B cell (primary cell): Measurements from ENCODE around the gene PPP1R9A. TPM values are rescaled to one million over a fixed set of nuclear protein-coding genes. Genes with fewer than 3 reads are reported as not detected.

Experiments
- ATAC-seq: fragments of 200-7000 bp; cut with Tn5 transposase; one replicate; pipeline ENCODE4 v1.10.0; 2021; ENCODE audit warnings: low read depth, mild to moderate bottlenecking, moderate number of reproducible peaks, moderate library complexity
- CTCF ChIA-PET: fragments of 350-600 bp; sonication (Branson Sonifier 250); formaldehyde crosslinking; loops from one replicate; lab custom pipeline; 2021; ENCODE audit warnings: antibody characterized with exemption, inconsistent platforms; lab: Charles Lee
- POLR2A ChIA-PET: fragments of 350-600 bp; sonication (Branson Sonifier 250); formaldehyde crosslinking; loops from one replicate; lab custom pipeline; 2021; ENCODE audit warnings: antibody characterized with exemption; lab: Charles Lee
- DNase-seq: peaks from one replicate; pipeline ENCODE4 v3.0.0; 2013
- H2AFZ ChIP-seq: 2 replicates; pipeline ENCODE4 v1.6.1; 2012; ENCODE audit warnings: mild to moderate bottlenecking, low read depth, low read length; ENCODE audit not compliant: insufficient read depth, poor library complexity, severe bottlenecking
- H3K27ac ChIP-seq, 2 donors: 1 replicate in 1 of 2; 2 replicates in 1 of 2; pipeline ENCODE4 v1.5.1; 2012 to 2013; ENCODE audit warnings: low read length in 2 of 2, mild to moderate bottlenecking in 2 of 2, moderate library complexity in 1 of 2
- H3K27me3 ChIP-seq, 4 experiments: fragments of 200-600 bp in 1 of 4; sonication (generic) in 1 of 4; replicated peaks in 1 of 4; 1 replicate in 2 of 4; 2 replicates in 2 of 4; pipeline versions ENCODE4 v1.6.1 to v1.7.0; 2013 to 2016; ENCODE audit warnings: low read length in 3 of 4, mild to moderate bottlenecking in 2 of 4, mixed read lengths in 1 of 4, moderate library complexity in 1 of 4; ENCODE audit not compliant: insufficient read depth in 4 of 4, control insufficient read depth in 3 of 4; ENCODE audit errors: control extremely low read depth in 1 of 4
- H3K36me3 ChIP-seq, 2 experiments: replicated peaks in 1 of 2; 1 replicate in 1 of 2; 2 replicates in 1 of 2; pipeline versions ENCODE4 v1.6.1 to v1.7.1; 2013; ENCODE audit warnings: low read length in 1 of 2; ENCODE audit not compliant: insufficient read depth in 2 of 2, control insufficient read depth in 1 of 2; ENCODE audit errors: control extremely low read depth in 1 of 2, extremely low read depth in 1 of 2
- H3K4me1 ChIP-seq, 2 donors: fragments of 200-600 bp in 1 of 2; sonication (generic) in 1 of 2; 1 replicate in 1 of 2; 2 replicates in 1 of 2; pipeline versions ENCODE4 v1.5.1 to v1.6.1; 2013 to 2017; ENCODE audit warnings: low read length in 2 of 2; ENCODE audit not compliant: control insufficient read depth in 2 of 2, insufficient read depth in 2 of 2
- H3K4me2 ChIP-seq: replicated peaks from 2 replicates; pipeline ENCODE3; 2012; ENCODE audit warnings: mild to moderate bottlenecking, low read depth, low read length; ENCODE audit not compliant: poor library complexity, severe bottlenecking
- H3K4me3 ChIP-seq, 5 experiments: fragments of 200-600 bp in 1 of 5; sonication (generic) in 1 of 5; 1 replicate in 3 of 5; 2 replicates in 2 of 5; pipeline versions ENCODE4 v1.5.1 to v1.7.0; 2011 to 2016; ENCODE audit warnings: low read length in 4 of 5, mild to moderate bottlenecking in 4 of 5, low read depth in 2 of 5, control low read depth in 1 of 5, moderate library complexity in 1 of 5; ENCODE audit not compliant: insufficient read depth in 1 of 5; ENCODE audit errors: control extremely low read depth in 1 of 5, extremely low read depth in 1 of 5
- H3K79me2 ChIP-seq: fragments of 200-600 bp; sonication (generic); one replicate; pipeline ENCODE4 v1.6.0; 2016; ENCODE audit warnings: low read length; ENCODE audit not compliant: control insufficient read depth, insufficient read depth
- H3K9ac ChIP-seq: fragments of 200-600 bp; sonication (generic); 2 replicates; pipeline ENCODE4 v1.6.1; 2017; ENCODE audit warnings: mild to moderate bottlenecking, low read length, moderate library complexity
- H3K9me3 ChIP-seq, 3 donors: one replicate each; pipeline versions ENCODE4 v1.6.1 to v1.7.1; 2013; ENCODE audit warnings: low read length in 2 of 3; ENCODE audit not compliant: control insufficient read depth in 2 of 3, insufficient read depth in 1 of 3; ENCODE audit errors: control extremely low read depth in 1 of 3
- H4K20me1 ChIP-seq: 2 replicates; pipeline ENCODE4 v1.6.0; 2012; ENCODE audit warnings: mild to moderate bottlenecking, low read length; ENCODE audit not compliant: insufficient read depth, control insufficient read depth, poor library complexity, severe bottlenecking
- H3K27ac Mint-ChIP-seq: one replicate; pipeline ENCODE4 v1.8.0; 2021; ENCODE audit warnings: mixed read lengths
- H3K27me3 Mint-ChIP-seq: one replicate; pipeline ENCODE4 v1.8.0; 2021; ENCODE audit warnings: mixed read lengths
- H3K4me1 Mint-ChIP-seq: one replicate; pipeline ENCODE4 v1.8.0; 2021; ENCODE audit warnings: mixed read lengths
- H3K4me3 Mint-ChIP-seq: one replicate; pipeline ENCODE4 v1.8.0; 2021; ENCODE audit warnings: mixed read lengths
- H3K9me3 Mint-ChIP-seq: one replicate; pipeline ENCODE4 v1.8.0; 2022; ENCODE audit warnings: mixed read lengths; ENCODE audit not compliant: insufficient read depth
- EZH2 ChIP-seq: IDR thresholded peaks from 2 replicates; pipeline ENCODE4 v1.6.1; 2012; ENCODE audit warnings: borderline replicate concordance, low read depth, mild to moderate bottlenecking, moderate library complexity, low read length; ENCODE audit not compliant: insufficient read depth, poor library complexity, severe bottlenecking
- WGBS: methylation state at CpG from one replicate; pipeline ENCODE4 v1.1.5; 2013; ENCODE audit warnings: missing lambda C conversion rate; ENCODE audit not compliant: insufficient coverage; 5-methylcytosine and 5-hydroxymethylcytosine counted together
- intact Hi-C: fragments of 100-400 bp; cut with micrococcal nuclease; formaldehyde crosslinking; loops from one replicate; pipeline ENCODE4 v1.10.0; 2022
- polyA plus RNA-seq: library from polyadenylated mRNA; depleted of rRNA; stranded (reverse); fragments of >200 nt; gene quantifications from 2 replicates; pipeline ENCODE4 v1.2.3, GENCODE V29; 2012
- total RNA-seq, 2 donors: library from RNA; stranded (reverse); fragments of 120-200 nt in 1 of 2; gene quantifications; 1 replicate in 1 of 2; 2 replicates in 1 of 2; pipeline versions ENCODE4 v1.2.3 to v1.2.4, GENCODE V29; 2013 to 2022
- TF ChIP-seq, protein P1 (sequence below): fragments of 200-600 bp; IDR thresholded peaks from one replicate; pipeline ENCODE4 v1.8.0; 2022; ENCODE audit warnings: antibody characterized with exemption, mild to moderate bottlenecking

The PPP1R9A gene
- total and polyA plus RNA-seq, 2 donors (not counting 1 experiment from before 2014, with no cell fraction given), result 1.1 to 4.8 TPM

- Mint-ChIP-seq H3K27me3 (peaks cover 3% of the 10 kb centered on the region), H3K4me1 (no peaks in the 10 kb centered on the region), H3K4me3 (no peak overlapping the region), H3K27ac (no peak overlapping the region), H3K9me3 (no peaks in the 10 kb centered on the region)
- Histone ChIP-seq H3K4me2 (no peak overlapping the region), H4K20me1 (no peaks in the 10 kb centered on the region), H3K4me3 (no peak overlapping the region), H3K36me3 (no peaks in the 10 kb centered on the region), H3K27me3 (no peaks in the 10 kb centered on the region), H3K79me2 (no peaks in the 10 kb centered on the region), H3K27ac (no peak overlapping the region), H2AFZ (no peak overlapping the region), H3K9ac (no peak overlapping the region), H3K9me3 (no peaks in the 10 kb centered on the region), H3K4me1 (no peaks in the 10 kb centered on the region)
- POLR2A ChIA-PET, result no interaction called here
- TF ChIP-seq, protein P1, sequence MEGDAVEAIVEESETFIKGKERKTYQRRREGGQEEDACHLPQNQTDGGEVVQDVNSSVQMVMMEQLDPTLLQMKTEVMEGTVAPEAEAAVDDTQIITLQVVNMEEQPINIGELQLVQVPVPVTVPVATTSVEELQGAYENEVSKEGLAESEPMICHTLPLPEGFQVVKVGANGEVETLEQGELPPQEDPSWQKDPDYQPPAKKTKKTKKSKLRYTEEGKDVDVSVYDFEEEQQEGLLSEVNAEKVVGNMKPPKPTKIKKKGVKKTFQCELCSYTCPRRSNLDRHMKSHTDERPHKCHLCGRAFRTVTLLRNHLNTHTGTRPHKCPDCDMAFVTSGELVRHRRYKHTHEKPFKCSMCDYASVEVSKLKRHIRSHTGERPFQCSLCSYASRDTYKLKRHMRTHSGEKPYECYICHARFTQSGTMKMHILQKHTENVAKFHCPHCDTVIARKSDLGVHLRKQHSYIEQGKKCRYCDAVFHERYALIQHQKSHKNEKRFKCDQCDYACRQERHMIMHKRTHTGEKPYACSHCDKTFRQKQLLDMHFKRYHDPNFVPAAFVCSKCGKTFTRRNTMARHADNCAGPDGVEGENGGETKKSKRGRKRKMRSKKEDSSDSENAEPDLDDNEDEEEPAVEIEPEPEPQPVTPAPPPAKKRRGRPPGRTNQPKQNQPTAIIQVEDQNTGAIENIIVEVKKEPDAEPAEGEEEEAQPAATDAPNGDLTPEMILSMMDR, result no peak
- TF ChIP-seq EZH2, result no peak
- ATAC-seq (no peak), DNase-seq (no peak)
- CTCF ChIA-PET, result no interaction called here
- intact Hi-C loops, result no loop called here
Observed at GRCh38 chr7:95056901-95057300, 149.5 kb downstream of the PPP1R9A start.

DNA sequence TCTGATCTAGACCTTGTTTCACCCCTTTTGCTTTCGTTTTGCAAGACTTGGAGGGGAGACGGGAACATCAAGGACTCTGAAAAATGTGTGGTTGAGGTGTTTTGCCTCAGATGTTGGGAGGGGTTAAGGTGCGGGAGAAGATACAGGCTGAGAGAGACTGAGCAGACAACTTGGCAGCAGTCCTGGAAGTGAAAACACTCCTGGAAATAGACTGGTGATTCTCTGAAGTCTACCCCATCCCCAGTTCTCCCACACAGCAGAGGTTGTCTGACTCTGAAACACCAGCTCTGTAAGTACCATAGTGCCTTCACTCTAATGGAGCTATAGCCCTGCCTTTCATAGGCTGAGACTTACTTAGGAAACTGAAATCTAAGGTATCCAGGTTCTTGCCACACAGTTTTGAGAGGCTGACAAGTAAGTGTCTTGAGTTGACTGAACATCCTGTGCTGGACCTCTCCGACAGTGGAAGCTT lies 152.5 kb downstream of the PPP1R9A start:
- DNase-seq (no peak), ATAC-seq (no peak)
- peaks cover 3% of the 10 kb centered on the region for H3K27me3 Mint-ChIP-seq
- H3K4me3 Mint-ChIP-seq, result no peak overlapping the region
- no peak overlapping the region for H3K9ac ChIP-seq
- H3K27ac ChIP-seq, result no peak overlapping the region
- WGBS, result 91% methylated on average over 3 of the region's 4 CpGs
- POLR2A ChIA-PET, result no interaction called here
- no peak overlapping the region for H2AFZ ChIP-seq
- no peak overlapping the region for H3K27ac Mint-ChIP-seq
- no peaks in the 10 kb centered on the region for H3K27me3 ChIP-seq
- no peaks in the 10 kb centered on the region for H4K20me1 ChIP-seq
- CTCF ChIA-PET, result no interaction called here
- H3K36me3 ChIP-seq, result no peaks in the 10 kb centered on the region
- no peaks in the 10 kb centered on the region for H3K79me2 ChIP-seq
- no peaks in the 10 kb centered on the region for H3K4me1 Mint-ChIP-seq
- H3K4me2 ChIP-seq, result no peak overlapping the region
- intact Hi-C loops, result no loop called here
- H3K4me3 ChIP-seq, result no peak overlapping the region
- TF ChIP-seq, protein P1, result no peak
- no peak for TF ChIP-seq EZH2
- no peaks in the 10 kb centered on the region for H3K9me3 Mint-ChIP-seq
- H3K4me1 ChIP-seq, result no peaks in the 10 kb centered on the region
- no peaks in the 10 kb centered on the region for H3K9me3 ChIP-seq
